Measurements from ENCODE around the gene DIS3L. TPM values are rescaled to one million over a fixed set of nuclear protein-coding genes. Genes with fewer than 3 reads are reported as not detected.
"Not testable (repeated sequence)": the region's sequence is repeated elsewhere in the genome, so short reads cannot be mapped to it uniquely, and the experiment has no call there.

The DIS3L gene
- total RNA-seq, 1 donor, result 31.5 TPM

- H3K4me3 ChIP-seq (ENCODE audit: low read depth, low read length), result peak overlapping the region; percentile 41
- no peak for TF ChIP-seq CTCF (IDR thresholded peaks at IDR 0.05; ENCODE audit: insufficient read depth, low read depth, low read length)
- peak; percentile 46 for DNase-seq (ENCODE audit: low read depth)
Measured at GRCh38 chr15:66369773-66370651, 76.6 kb downstream of the DIS3L start.

GRCh38 chr15:66374179-66374578 is 80.8 kb downstream of the DIS3L start:
- H3K4me3 ChIP-seq (ENCODE audit: low read depth, low read length), result no peak overlapping the region
- no peak for TF ChIP-seq CTCF (IDR thresholded peaks at IDR 0.05; ENCODE audit: insufficient read depth, low read depth, low read length)
- DNase-seq (ENCODE audit: low read depth), result no peak

- no peak overlapping the region for H3K4me3 ChIP-seq (ENCODE audit: low read depth, low read length)
- TF ChIP-seq CTCF (IDR thresholded peaks at IDR 0.05; ENCODE audit: insufficient read depth, low read depth, low read length), result no peak
- DNase-seq (ENCODE audit: low read depth), result no peak
Measured at GRCh38 chr15:66378814-66379430, 85.6 kb downstream of the DIS3L start.

- not testable (repeated sequence) for H3K4me3 ChIP-seq (ENCODE audit: low read depth, low read length); DNase-seq (ENCODE audit: low read depth)
Measured at GRCh38 chr15:66381376-66381775, 88.0 kb downstream of the DIS3L start.

Small RNA genes lying within 50 kb of the gene (small RNA-seq; reads per million reads assigned to genes)
- not detected for gene RF00019
- gene SCARNA14, result 27.7 reads per million, percentile 94 among the genes with 10 or more reads in this experiment

Other genes starting within 250 kb of the DIS3L start
- under 0.01 TPM in 1 of 2 replicates, not detected in the other for gene MEGF11, start 39.8 kb upstream of the DIS3L start, total RNA-seq
- gene TIPIN, start 63.1 kb downstream of the DIS3L start, total RNA-seq, result 10.0 and 13.8 TPM in 2 replicates
- gene MAP2K1, start 93.3 kb downstream of the DIS3L start, total RNA-seq, result 21.6 and 26.3 TPM in 2 replicates
- 14.2 and 17.4 TPM in 2 replicates for gene SNAPC5, start 204.2 kb downstream of the DIS3L start, total RNA-seq
- 1,273 and 2,415 TPM in 2 replicates for gene RPL4, start 211.3 kb downstream of the DIS3L start, total RNA-seq
- gene ZWILCH, start 211.8 kb downstream of the DIS3L start, total RNA-seq, result 15.8 and 19.9 TPM in 2 replicates

Measured in fibroblast of villous mesenchyme (primary cell).